Retinal pigment epithelial cell (primary cell): ENCODE data around the gene C7orf57.

Experiments used
- DNase-seq: peaks from one replicate; pipeline ENCODE4 v3.0.0-alpha.2; 2010; ENCODE audit warnings: low read depth
- H3K4me3 ChIP-seq: 2 replicates; pipeline ENCODE4 v1.5.1; 2011; ENCODE audit warnings: mild to moderate bottlenecking, low read length, control low read depth, moderate library complexity
- CTCF ChIP-seq: conservative IDR thresholded peaks from 2 replicates; pipeline ENCODE4 v1.5.1; 2011; ENCODE audit warnings: low read depth, low read length, control low read depth, inconsistent platforms

Gene C7orf57

GRCh38 chr7:48045195-48045765 is 9.9 kb downstream of the C7orf57 start:
- no peak overlapping the region for H3K4me3 ChIP-seq
- no peak for DNase-seq
- TF ChIP-seq CTCF: no peak

- DNase-seq: no peak
- no peak overlapping the region for H3K4me3 ChIP-seq
- no peak for TF ChIP-seq CTCF
Observed at GRCh38 chr7:48046458-48046857, 11.1 kb downstream of the C7orf57 start.

DNA sequence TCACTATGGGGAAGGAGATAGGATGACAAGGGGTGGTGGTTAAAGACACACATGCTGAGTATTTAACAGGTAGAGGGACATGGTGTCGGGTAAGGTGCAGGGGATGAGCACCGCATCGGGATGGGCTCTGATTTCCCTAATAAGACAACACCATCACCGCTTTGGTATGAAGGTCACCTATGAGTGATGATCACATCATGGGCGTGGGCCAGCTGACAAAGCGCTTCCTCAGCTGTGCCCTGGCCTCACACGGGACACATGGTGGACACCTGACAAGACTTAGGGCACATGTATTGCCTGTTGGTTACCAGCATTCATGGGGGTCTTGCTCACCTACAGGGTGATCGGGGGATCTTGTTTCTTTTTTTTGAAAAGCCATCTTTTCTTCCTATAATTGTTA is 12.8 kb downstream of the C7orf57 start:
- DNase-seq: no peak
- no peak for TF ChIP-seq CTCF
- no peak overlapping the region for H3K4me3 ChIP-seq

- DNase-seq: no peak
- H3K4me3 ChIP-seq: no peak overlapping the region
- TF ChIP-seq CTCF: no peak
Observed at GRCh38 chr7:48049850-48050249, 14.5 kb downstream of the C7orf57 start.

GRCh38 chr7:48052748-48053147 is 17.4 kb downstream of the C7orf57 start:
- no peak overlapping the region for H3K4me3 ChIP-seq
- no peak for TF ChIP-seq CTCF
- no peak for DNase-seq

- no peak for TF ChIP-seq CTCF
- no peak for DNase-seq
Observed at GRCh38 chr7:48053736-48054135, 18.4 kb downstream of the C7orf57 start.

DNA sequence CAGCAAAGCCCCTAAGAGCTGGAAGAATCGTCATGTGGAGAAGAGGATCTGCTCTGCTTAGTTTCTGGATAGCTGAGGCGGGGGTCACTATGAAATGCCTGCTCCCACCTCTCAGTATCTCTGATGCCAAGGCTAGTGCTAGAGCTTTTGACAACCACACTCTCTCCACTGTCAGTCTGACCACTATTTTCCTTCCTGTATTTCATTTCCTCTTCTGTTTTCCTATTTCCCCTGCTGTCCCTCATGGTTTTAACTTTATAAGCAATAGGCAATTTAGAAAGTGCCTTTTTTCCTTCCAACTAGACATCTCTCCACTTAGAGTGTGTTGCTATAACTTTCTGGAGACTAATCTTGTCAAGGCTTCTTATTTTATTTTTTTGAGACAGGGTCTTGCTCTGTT is 23.6 kb downstream of the C7orf57 start:
- TF ChIP-seq CTCF: no peak
- no peak overlapping the region for H3K4me3 ChIP-seq
- DNase-seq: no peak

More at GRCh38 chr7:48053736-48054135, 18.4 kb downstream of the C7orf57 start:
- no peak overlapping the region for H3K4me3 ChIP-seq
